Motor neuron (in vitro differentiated cells): ENCODE measurements around the gene CTTNBP2NL. TPM values are rescaled to one million over a fixed set of nuclear protein-coding genes. Genes with fewer than 3 reads are reported as not detected.
"Not testable (repeated sequence)": the region's sequence is repeated elsewhere in the genome, so short reads cannot be mapped to it uniquely, and the experiment has no call there.

Experiments
- ATAC-seq, 8 experiments: fragments of 200-7000 bp; cut with Tn5 transposase; replicated peaks in 6 of 8; 2 replicates each; pipeline ENCODE4 v1.8.0; 2021; ENCODE audit warnings: mild to moderate bottlenecking in 8 of 8, moderate library complexity in 8 of 8
- H3K27ac ChIP-seq, 2 donors: fragments of 250-450 bp; sonication (Bioruptor Pico); 2 replicates each; pipeline ENCODE4 v1.9.0; 2021; ENCODE audit warnings: antibody characterized with exemption in 2 of 2, mild to moderate bottlenecking in 2 of 2, moderate library complexity in 1 of 2
- H3K4me1 ChIP-seq, 2 donors: fragments of 250-450 bp; sonication (Bioruptor Pico); replicated peaks in 1 of 2; 2 replicates each; pipeline ENCODE4 v1.6.1; 2021; ENCODE audit warnings: antibody characterized with exemption in 2 of 2, mild to moderate bottlenecking in 2 of 2, moderate library complexity in 1 of 2
- H3K4me3 ChIP-seq, 5 donors: fragments of 250-450 bp; sonication (Bioruptor Pico); 2 replicates each; pipeline ENCODE4 v1.9.0; 2021; ENCODE audit warnings: antibody characterized with exemption in 5 of 5, mild to moderate bottlenecking in 5 of 5, moderate library complexity in 4 of 5
- WGBS, 10 experiments: fragments of 450-650 bp; shearing (Covaris generic); methylation state at CpG; one replicate each; pipeline ENCODE4 v1.0.0; 2022; 5-methylcytosine and 5-hydroxymethylcytosine counted together
- in situ Hi-C, 9 experiments: fragments of 400-800 bp; cut with MboI; loops; one replicate each; pipeline ENCODE4 v1.15.0; 2021; ENCODE audit warnings: low sequenced_read_pairs in 9 of 9, low pct_unique_long_range_greater_than_20kb in 2 of 9; ENCODE audit not compliant: unreplicated experiment in 9 of 9
- total RNA-seq, 8 experiments: library from RNA; unstranded; fragments of 300-600 nt; gene quantifications; 2 replicates each; pipeline versions ENCODE4 v1.2.3 to v1.2.4, GENCODE V29; 2022

Gene CTTNBP2NL
- total RNA-seq, 8 experiments from 2014 or later: 8.7 to 31.0 (median 25.2) TPM

DNA sequence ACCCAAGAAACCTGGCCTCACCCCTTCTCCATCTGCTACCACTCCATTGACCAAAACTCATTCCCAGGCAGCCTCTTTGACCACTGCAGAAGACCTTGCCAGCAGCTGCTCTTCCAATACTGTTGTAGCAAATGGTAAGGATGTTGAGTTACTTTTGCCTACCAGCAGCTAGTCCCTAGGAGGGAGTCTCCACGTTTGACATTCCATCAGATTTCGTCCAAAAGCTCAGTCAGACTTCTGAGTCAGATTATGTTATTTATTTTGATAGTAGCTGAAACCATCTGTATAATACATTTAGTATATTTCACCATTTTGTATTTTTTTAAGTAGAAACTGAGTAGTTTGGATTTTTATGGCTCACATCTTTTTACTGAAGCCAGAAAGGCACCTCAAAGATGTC, 61.2 kb downstream of the CTTNBP2NL start:
- Histone ChIP-seq H3K27ac (no peak overlapping the region), H3K4me1 (peaks cover 0 to 3% of the 10 kb centered on the region in 2 donors), H3K4me3 (no peak overlapping the region)
- no peak for ATAC-seq
- 0 to 100% (median 80%) methylated on average over 1 to 2 of the region's 2 CpGs; no CpG with 5 or more reads in 3 of the 10 experiments for WGBS, 10 experiments
- in situ Hi-C loops: no loop called here

DNA sequence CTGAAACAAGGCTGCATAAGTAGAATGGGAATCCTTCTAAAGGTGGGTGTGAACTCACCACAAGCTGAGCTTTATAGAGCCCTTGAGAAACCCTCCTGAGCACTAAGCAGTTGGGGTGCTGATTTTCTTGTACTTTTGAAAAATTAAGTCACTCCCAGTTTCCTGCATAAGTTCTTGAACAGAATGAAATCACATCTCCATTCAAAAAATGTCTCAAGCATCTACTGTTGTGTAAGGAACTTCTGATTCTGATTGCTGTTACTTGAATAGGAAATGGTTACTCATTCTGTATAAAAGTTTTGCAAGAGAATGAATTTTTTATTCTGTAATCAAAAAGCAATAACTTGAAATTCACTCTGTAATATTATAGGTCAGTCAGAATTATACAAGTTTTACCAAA, 61.9 kb downstream of the CTTNBP2NL start:
- Histone ChIP-seq H3K4me1 (peaks cover 0 to 3% of the 10 kb centered on the region in 2 donors), H3K4me3 (no peak overlapping the region), H3K27ac (no peak overlapping the region)
- in situ Hi-C loops: no loop called here
- peak in 1 of 8 experiments; percentile 13 for ATAC-seq

DNA sequence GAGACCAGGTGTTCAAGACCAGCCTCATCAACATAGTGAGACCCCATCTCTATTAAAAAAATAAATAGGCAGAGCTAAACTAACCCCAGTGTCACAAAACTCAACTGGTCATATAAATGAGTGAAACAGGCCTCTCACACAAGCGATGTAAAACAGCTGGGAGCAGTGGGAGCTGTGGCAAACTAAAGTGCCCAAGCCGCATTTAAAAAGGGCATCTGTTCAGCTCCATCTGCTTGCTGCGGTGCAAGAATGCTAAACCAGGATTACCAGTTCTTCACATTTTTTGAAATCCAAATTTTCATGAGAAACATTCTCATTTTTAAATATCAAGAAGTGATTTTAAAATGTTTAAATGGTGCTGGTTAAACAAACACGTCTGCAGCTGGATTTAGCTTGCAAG, 62.7 kb downstream of the CTTNBP2NL start:
- WGBS, 10 experiments: 86 to 100% (median 91%) methylated on average over 2 to 4 of the region's 4 CpGs; no CpG with 5 or more reads in 4 of the 10 experiments
- H3K4me1 ChIP-seq: peaks cover 0 to 3% of the 10 kb centered on the region in 2 donors
- in situ Hi-C loops: no loop called here
- no peak overlapping the region for H3K27ac ChIP-seq
- no peak for ATAC-seq
- H3K4me3 ChIP-seq: no peak overlapping the region

DNA sequence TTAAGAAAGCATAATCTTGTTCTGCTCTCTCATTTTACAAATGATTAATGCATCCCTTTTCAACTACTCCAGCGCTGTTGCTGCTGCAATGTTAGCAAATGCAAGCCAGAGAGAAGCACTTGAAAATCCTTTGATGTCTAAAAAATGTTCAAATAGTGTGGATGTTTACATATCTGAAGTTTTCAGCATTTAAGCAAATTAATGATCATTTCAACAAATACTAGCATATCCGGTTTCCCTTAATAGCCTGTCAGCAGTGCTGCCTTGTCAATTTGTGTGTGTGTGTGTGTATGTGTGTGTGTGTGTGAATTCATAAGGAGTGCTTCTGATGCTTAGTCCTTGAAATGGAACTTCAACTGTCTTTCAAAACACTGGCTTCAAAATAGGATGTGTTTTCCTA, 64.6 kb downstream of the CTTNBP2NL start:
- Histone ChIP-seq H3K27ac (no peak overlapping the region), H3K4me3 (no peak overlapping the region), H3K4me1 (peaks cover 0 to 3% of the 10 kb centered on the region in 2 donors)
- peak in 3 of 8 experiments; percentile 36 to 89 (median 52) for ATAC-seq
- WGBS, 10 experiments: 0 to 89% (median 76%) methylated on average over 1 to 2 of the region's 2 CpGs; no CpG with 5 or more reads in 1 of the 10 experiments
- in situ Hi-C loops: loop anchor here in 1 of 9 experiments (10.0 kb wide), 1 partner anchor 66 kb away; the partner anchor contains the start of gene CTTNBP2NL

DNA sequence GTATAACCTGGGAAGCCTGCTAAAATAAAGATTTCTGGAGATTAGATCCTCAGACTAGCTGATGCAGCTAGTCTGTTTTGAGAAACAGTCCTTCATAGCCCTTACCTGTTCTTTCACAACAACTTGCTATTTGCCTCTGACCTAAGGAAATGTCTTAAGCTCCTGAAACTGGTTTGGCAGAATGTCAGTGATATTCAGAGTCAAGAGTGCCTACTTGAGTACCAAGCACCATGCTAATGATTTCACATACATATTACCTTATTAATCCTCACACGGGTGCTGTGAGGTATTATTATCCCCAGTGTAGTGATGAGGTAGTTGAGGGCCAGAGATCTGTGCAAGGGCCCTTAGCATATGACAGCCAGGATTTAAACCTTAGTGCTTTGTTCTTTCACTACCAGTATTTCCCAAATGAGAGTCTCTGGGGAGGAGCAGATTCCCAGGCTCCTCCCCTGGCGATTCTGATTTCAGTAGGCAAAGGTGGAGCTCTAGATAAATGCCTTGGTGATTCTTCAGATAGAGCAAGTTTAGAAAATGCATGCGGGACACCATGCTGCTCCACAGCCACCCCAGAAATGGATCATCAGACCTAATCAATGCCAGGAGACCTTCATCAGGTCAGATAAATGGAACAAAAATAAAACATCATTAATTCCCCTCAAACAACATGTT, 65.3 kb downstream of the CTTNBP2NL start:
- H3K27ac ChIP-seq: no peak overlapping the region
- in situ Hi-C loops: loop anchor here in 1 of 9 experiments (10.0 kb wide), 1 partner anchor 67 kb away; the partner anchor contains the start of gene CTTNBP2NL
- H3K4me3 ChIP-seq: no peak overlapping the region
- ATAC-seq: no peak
- WGBS, 10 experiments: 17 to 74% (median 67%) methylated on average over 1 to 3 of the region's 3 CpGs; no CpG with 5 or more reads in 3 of the 10 experiments
- peaks cover 0 to 7% of the 10 kb centered on the region in 2 donors for H3K4me1 ChIP-seq

DNA sequence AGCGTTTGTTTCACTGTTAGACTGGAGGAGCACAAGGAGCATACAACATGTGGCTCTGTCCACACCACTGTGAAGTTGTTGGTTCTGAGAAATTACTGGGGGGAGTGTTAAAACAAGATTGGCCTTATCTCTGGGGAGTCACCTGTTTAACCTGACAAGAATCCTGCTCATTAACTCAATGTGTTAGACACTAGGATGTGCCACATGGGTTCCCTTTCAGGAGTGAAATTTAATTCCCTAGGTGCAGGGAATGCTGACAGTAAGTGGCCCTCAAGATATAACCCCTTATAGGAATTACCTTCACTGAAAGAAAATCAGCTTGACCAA, 66.9 kb downstream of the CTTNBP2NL start:
- in situ Hi-C loops: loop anchor here in 1 of 9 experiments (10.0 kb wide), 1 partner anchor 68 kb away; the partner anchor contains the start of gene CTTNBP2NL
- Histone ChIP-seq H3K4me1 (peaks cover 0 to 7% of the 10 kb centered on the region in 2 donors), H3K4me3 (no peak overlapping the region), H3K27ac (no peak overlapping the region)
- no peak for ATAC-seq
- 0 to 86% (median 66%) methylated on average over 1 of the region's 1 CpG; no CpG with 5 or more reads in 4 of the 10 experiments for WGBS, 10 experiments

DNA sequence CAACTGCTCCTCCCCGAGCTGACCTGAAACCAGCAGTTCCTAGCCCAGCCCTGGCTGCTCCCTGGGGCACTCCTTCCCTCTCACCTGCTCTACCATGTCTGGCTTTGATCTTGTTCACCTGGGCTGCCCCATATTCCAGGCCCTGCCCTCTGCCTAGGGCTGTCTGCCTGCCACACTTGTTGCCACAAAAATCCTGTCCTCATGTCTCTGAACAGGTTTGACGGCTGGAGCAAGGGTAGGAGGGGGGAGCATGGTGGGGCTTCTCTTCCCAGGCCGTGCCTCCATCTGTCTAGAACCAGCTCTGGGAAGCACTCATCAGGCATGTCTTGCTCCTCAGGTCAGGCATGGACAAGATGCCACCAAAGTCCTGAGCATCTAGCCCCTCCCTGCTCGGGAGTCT, 68.5 kb downstream of the CTTNBP2NL start:
- H3K4me3 ChIP-seq: no peak overlapping the region
- ATAC-seq: no peak
- in situ Hi-C loops: loop anchor here in 1 of 9 experiments (10.0 kb wide), 1 partner anchor 70 kb away; the partner anchor contains the start of gene CTTNBP2NL
- no peak overlapping the region for H3K27ac ChIP-seq
- WGBS, 10 experiments: 63 to 100% (median 93%) methylated on average over 1 to 4 of the region's 4 CpGs; no CpG with 5 or more reads in 5 of the 10 experiments
- peaks cover 0 to 7% of the 10 kb centered on the region in 2 donors for H3K4me1 ChIP-seq

DNA sequence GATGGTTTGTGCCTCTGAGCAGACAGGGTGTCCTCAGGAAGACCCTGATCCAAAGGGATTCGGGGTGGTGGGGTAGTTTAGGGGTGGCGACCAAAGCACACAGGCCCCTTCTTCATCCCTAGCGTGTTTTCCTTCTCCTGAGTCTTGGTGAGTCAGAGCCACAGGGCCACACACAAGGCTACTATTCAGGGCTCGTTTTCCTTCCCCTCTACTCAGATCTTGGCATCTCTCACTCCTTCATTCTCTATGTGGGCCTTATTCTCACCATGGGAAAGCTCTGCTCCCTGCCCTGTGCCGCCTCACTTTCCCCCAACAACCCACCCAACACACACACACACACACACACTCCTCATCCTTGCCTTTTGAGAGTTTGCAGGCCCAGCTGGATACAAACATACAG, 69.1 kb downstream of the CTTNBP2NL start:
- Histone ChIP-seq H3K27ac (no peak overlapping the region), H3K4me1 (peaks cover 0 to 7% of the 10 kb centered on the region in 2 donors), H3K4me3 (no peak overlapping the region)
- in situ Hi-C loops: loop anchor here in 1 of 9 experiments (10.0 kb wide), 1 partner anchor 70 kb away; the partner anchor contains the start of gene CTTNBP2NL
- ATAC-seq: no peak
- 75 to 93% (median 84%) methylated on average over 1 to 5 of the region's 5 CpGs; no CpG with 5 or more reads in 6 of the 10 experiments for WGBS, 10 experiments

DNA sequence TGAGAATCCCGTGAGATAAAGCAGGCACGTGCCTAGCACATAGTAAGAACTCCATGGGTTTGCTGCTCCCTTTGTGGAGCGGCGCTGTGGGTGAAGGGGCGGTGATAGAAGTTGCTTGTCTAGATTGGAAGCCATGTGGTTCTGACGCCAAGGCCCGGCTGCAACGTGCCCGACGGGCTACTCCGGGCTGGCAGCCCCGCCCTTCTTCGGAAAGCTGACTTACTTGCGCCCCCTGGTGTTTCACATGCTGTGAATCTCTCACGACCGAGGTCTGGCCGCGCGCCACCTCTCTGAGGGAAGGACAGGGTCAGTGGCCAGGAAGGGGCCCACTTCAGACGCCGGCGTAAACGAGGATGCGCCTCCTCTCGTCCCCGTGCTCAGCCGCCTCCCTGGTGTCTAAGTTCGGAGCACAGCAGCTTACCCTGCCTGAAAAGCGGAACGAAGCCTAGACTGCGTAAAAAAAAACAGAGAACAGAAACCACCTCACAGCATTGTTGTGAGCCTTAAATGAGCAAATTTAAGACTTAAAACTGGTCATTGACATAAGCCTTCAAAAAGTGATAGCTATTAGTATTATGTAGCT, 70.2 kb downstream of the CTTNBP2NL start:
- Histone ChIP-seq H3K4me3 (peak overlapping the region; percentile 8 to 21 (median 12)), H3K4me1 (peaks cover 0 to 7% of the 10 kb centered on the region in 2 donors), H3K27ac (no peak overlapping the region)
- peak; percentile 85 to 98 (median 98) for ATAC-seq
- 0 to 50% (median 9%) methylated on average over 2 to 21 of the region's 31 CpGs; no CpG with 5 or more reads in 2 of the 10 experiments for WGBS, 10 experiments
- in situ Hi-C loops: loop anchor here in 1 of 9 experiments (10.0 kb wide), 1 partner anchor 71 kb away; the partner anchor contains the start of gene CTTNBP2NL

DNA sequence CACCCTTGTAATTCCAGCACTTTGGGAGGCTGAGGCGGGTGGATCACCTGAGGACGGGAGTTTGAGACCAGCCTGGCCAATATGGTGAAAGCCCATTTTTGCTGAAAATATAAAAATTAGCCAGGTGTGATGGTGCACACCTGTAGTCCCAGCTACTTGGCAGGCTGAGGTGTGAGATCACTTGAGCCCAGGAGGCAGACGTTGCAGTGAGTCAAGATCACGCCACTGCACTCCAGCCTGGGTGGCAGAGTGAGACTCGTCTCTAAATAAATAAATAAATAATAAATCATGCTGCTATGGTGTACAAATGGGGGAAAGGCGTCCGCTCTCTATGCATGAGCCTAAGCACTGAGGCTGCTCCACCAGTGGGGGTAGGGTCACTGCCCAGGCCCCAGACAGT, 74.3 kb downstream of the CTTNBP2NL start:
- 71 to 100% (median 86%) methylated on average over 1 to 7 of the region's 7 CpGs; no CpG with 5 or more reads in 3 of the 10 experiments for WGBS, 10 experiments
- H3K4me3 ChIP-seq, ATAC-seq, H3K27ac ChIP-seq, H3K4me1 ChIP-seq, in situ Hi-C loops: not testable (repeated sequence)

DNA sequence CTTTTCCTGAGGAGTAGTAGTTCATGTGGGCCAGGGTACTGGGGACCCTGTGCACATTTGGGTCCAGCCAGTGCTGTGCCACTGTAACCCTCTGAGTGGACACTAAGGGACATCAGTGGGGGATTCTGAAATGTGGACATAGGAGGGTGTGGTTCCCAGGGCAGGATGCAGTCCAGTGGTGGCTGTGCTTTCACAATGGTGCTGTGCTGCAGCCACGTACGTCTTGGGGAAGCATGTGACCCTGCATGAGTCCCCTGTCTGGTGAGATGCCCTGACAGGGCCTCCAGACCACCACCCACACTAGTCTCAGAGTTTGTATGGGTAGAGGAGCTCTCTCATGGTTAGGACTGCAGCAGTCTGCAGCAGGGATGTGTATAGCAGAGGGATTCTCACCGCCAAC, 75.0 kb downstream of the CTTNBP2NL start:
- H3K4me1 ChIP-seq: peaks cover 0 to under 1% of the 10 kb centered on the region in 2 donors
- in situ Hi-C loops: no loop called here
- no peak overlapping the region for H3K27ac ChIP-seq
- WGBS, 10 experiments: 83 to 100% (median 100%) methylated on average over 1 to 3 of the region's 3 CpGs; no CpG with 5 or more reads in 5 of the 10 experiments
- ATAC-seq: no peak
- H3K4me3 ChIP-seq: no peak overlapping the region

DNA sequence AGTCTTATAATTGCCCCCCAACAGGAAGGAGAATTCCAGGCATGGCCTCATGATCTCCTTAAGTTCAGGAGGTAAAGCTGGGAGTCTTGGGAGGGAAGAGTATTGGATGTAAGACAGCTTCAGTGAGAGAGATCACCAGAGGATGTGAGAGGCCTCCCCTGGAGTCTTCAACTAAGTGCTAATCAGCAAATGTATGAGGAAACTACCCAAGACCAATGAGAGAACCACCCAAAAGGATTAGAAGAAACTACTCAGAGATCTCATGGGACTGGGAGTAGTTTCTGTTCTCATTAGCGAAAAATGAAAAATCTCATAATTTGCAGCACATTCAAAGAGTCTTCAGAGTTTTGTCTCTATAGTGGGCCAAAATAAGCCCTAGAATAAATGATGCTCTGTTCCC, 76.1 kb downstream of the CTTNBP2NL start:
- 83 to 100% (median 95%) methylated on average over 1 of the region's 1 CpG; no CpG with 5 or more reads in 1 of the 10 experiments for WGBS, 10 experiments
- H3K4me1 ChIP-seq: no peaks in the 10 kb centered on the region
- no peak for ATAC-seq
- H3K27ac ChIP-seq: no peak overlapping the region
- in situ Hi-C loops: no loop called here
- H3K4me3 ChIP-seq: no peak overlapping the region

DNA sequence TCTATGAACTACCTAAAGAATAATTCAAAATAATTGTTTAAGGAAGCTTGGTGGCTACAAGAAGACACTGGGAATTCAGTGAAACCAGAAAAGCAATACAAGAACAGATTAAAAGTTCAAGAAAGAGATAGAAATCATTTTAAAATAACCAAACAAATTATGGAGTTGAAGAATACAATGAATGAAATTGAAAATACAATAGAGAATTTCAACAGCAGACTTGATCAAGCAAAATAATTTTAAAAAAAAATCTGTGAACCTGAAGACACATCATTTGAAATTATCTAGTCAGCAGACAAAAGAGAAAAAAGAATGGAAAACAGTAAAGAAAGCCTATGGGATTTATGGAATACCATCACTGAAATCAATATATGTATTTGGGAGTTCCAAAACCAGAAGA, 81.5 kb downstream of the CTTNBP2NL start:
- no peak for ATAC-seq
- H3K27ac ChIP-seq: no peak overlapping the region
- in situ Hi-C loops: no loop called here
- H3K4me3 ChIP-seq: no peak overlapping the region
- H3K4me1 ChIP-seq: no peaks in the 10 kb centered on the region
